ENCODE results near the gene PLCH1. TPM values are rescaled to one million over a fixed set of nuclear protein-coding genes. Genes with fewer than 3 reads are reported as not detected.

PLCH1 gene
- total RNA-seq, 1 donor from 2014 or later, result not detected

- no peaks in the 10 kb centered on the region for H3K4me1 Mint-ChIP-seq (ENCODE audit: unreplicated experiment)
- peaks cover 19% of the 10 kb centered on the region for H3K27me3 Mint-ChIP-seq (ENCODE audit: unreplicated experiment)
- TF ChIP-seq, protein P1, sequence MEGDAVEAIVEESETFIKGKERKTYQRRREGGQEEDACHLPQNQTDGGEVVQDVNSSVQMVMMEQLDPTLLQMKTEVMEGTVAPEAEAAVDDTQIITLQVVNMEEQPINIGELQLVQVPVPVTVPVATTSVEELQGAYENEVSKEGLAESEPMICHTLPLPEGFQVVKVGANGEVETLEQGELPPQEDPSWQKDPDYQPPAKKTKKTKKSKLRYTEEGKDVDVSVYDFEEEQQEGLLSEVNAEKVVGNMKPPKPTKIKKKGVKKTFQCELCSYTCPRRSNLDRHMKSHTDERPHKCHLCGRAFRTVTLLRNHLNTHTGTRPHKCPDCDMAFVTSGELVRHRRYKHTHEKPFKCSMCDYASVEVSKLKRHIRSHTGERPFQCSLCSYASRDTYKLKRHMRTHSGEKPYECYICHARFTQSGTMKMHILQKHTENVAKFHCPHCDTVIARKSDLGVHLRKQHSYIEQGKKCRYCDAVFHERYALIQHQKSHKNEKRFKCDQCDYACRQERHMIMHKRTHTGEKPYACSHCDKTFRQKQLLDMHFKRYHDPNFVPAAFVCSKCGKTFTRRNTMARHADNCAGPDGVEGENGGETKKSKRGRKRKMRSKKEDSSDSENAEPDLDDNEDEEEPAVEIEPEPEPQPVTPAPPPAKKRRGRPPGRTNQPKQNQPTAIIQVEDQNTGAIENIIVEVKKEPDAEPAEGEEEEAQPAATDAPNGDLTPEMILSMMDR (IDR thresholded peaks at IDR 0.05), result no peak
- H3K9me3 Mint-ChIP-seq (ENCODE audit: unreplicated experiment), result no peaks in the 10 kb centered on the region
- no peak overlapping the region for H3K27ac Mint-ChIP-seq (ENCODE audit: unreplicated experiment)
- no peak for DNase-seq (ENCODE audit: extremely low spot score, unreplicated experiment)
- no peak overlapping the region for H3K4me3 Mint-ChIP-seq (ENCODE audit: unreplicated experiment)
- H3K36me3 Mint-ChIP-seq (ENCODE audit: unreplicated experiment), result no peaks in the 10 kb centered on the region
Observed at GRCh38 chr3:155335724-155336354, 409.0 kb downstream of the PLCH1 start.

GRCh38 chr3:155334914-155335723 is 409.8 kb downstream of the PLCH1 start:
- H3K36me3 Mint-ChIP-seq (ENCODE audit: unreplicated experiment), result no peaks in the 10 kb centered on the region
- peaks cover 14% of the 10 kb centered on the region for H3K27me3 Mint-ChIP-seq (ENCODE audit: unreplicated experiment)
- H3K4me3 Mint-ChIP-seq (ENCODE audit: unreplicated experiment), result no peak overlapping the region
- no peaks in the 10 kb centered on the region for H3K4me1 Mint-ChIP-seq (ENCODE audit: unreplicated experiment)
- H3K27ac Mint-ChIP-seq (ENCODE audit: unreplicated experiment), result no peak overlapping the region
- no peak for DNase-seq (ENCODE audit: extremely low spot score, unreplicated experiment)
- H3K9me3 Mint-ChIP-seq (ENCODE audit: unreplicated experiment), result no peaks in the 10 kb centered on the region
- TF ChIP-seq, protein P1 (IDR thresholded peaks at IDR 0.05), result no peak

GRCh38 chr3:155334215-155334913 is 410.5 kb downstream of the PLCH1 start:
- Mint-ChIP-seq H3K4me1 (ENCODE audit: unreplicated experiment) (no peaks in the 10 kb centered on the region), H3K36me3 (ENCODE audit: unreplicated experiment) (no peaks in the 10 kb centered on the region), H3K27ac (ENCODE audit: unreplicated experiment) (no peak overlapping the region), H3K4me3 (ENCODE audit: unreplicated experiment) (no peak overlapping the region), H3K27me3 (ENCODE audit: unreplicated experiment) (peaks cover 11% of the 10 kb centered on the region), H3K9me3 (ENCODE audit: unreplicated experiment) (no peaks in the 10 kb centered on the region)
- TF ChIP-seq, protein P1 (IDR thresholded peaks at IDR 0.05), result no peak
- DNase-seq (ENCODE audit: extremely low spot score, unreplicated experiment), result no peak

GRCh38 chr3:155332716-155333115 is 412.2 kb downstream of the PLCH1 start:
- Mint-ChIP-seq H3K27ac (ENCODE audit: unreplicated experiment) (no peak overlapping the region), H3K9me3 (ENCODE audit: unreplicated experiment) (no peaks in the 10 kb centered on the region), H3K36me3 (ENCODE audit: unreplicated experiment) (no peaks in the 10 kb centered on the region), H3K4me3 (ENCODE audit: unreplicated experiment) (no peak overlapping the region), H3K4me1 (ENCODE audit: unreplicated experiment) (no peaks in the 10 kb centered on the region), H3K27me3 (ENCODE audit: unreplicated experiment) (peaks cover 3% of the 10 kb centered on the region)
- no peak for DNase-seq (ENCODE audit: extremely low spot score, unreplicated experiment)
- TF ChIP-seq, protein P1 (IDR thresholded peaks at IDR 0.05), result no peak

- Mint-ChIP-seq H3K36me3 (ENCODE audit: unreplicated experiment) (no peaks in the 10 kb centered on the region), H3K27me3 (ENCODE audit: unreplicated experiment) (no peaks in the 10 kb centered on the region), H3K9me3 (ENCODE audit: unreplicated experiment) (no peaks in the 10 kb centered on the region), H3K4me3 (ENCODE audit: unreplicated experiment) (no peak overlapping the region), H3K4me1 (ENCODE audit: unreplicated experiment) (no peaks in the 10 kb centered on the region), H3K27ac (ENCODE audit: unreplicated experiment) (no peak overlapping the region)
- TF ChIP-seq, protein P1 (IDR thresholded peaks at IDR 0.05), result no peak
- no peak for DNase-seq (ENCODE audit: extremely low spot score, unreplicated experiment)
Observed at GRCh38 chr3:155331078-155331477, 413.8 kb downstream of the PLCH1 start.

Measured in osteocyte (in vitro differentiated cells).